Ishikawa (cell line): ENCODE results near the gene ANKRD6.

Experiments used
- CEBPB ChIP-seq: IDR thresholded peaks from 2 replicates; pipeline ENCODE4 v1.6.1; 2012
- CREB1 ChIP-seq: IDR thresholded peaks from 2 replicates; pipeline ENCODE4 v1.6.1; 2012; ENCODE audit warnings: low read depth
- EGR1 ChIP-seq: IDR thresholded peaks from 2 replicates; pipeline ENCODE4 v1.6.1; 2012
- EP300 ChIP-seq: IDR thresholded peaks from 2 replicates; pipeline ENCODE4 v1.6.1; 2012; ENCODE audit warnings: borderline replicate concordance
- FOXM1 ChIP-seq: IDR thresholded peaks from 2 replicates; pipeline ENCODE4 v1.6.1; 2012; ENCODE audit warnings: low read depth, borderline replicate concordance
- NFIC ChIP-seq: IDR thresholded peaks from 2 replicates; pipeline ENCODE4 v1.6.1; 2012
- RAD21 ChIP-seq: IDR thresholded peaks from 2 replicates; pipeline ENCODE4 v1.6.1; 2012; ENCODE audit warnings: low read depth
- REST ChIP-seq: IDR thresholded peaks from 2 replicates; pipeline ENCODE4 v1.6.1; 2012; ENCODE audit warnings: low read depth, mild to moderate bottlenecking
- TAF1 ChIP-seq: IDR thresholded peaks from 2 replicates; pipeline ENCODE4 v1.6.1; 2012; ENCODE audit warnings: low read depth, mild to moderate bottlenecking
- TCF12 ChIP-seq: IDR thresholded peaks from 2 replicates; pipeline ENCODE4 v1.6.1; 2012; ENCODE audit warnings: low read depth
- TEAD4 ChIP-seq: IDR thresholded peaks from 2 replicates; pipeline ENCODE4 v1.6.1; 2012
- YY1 ChIP-seq: IDR thresholded peaks from 2 replicates; pipeline ENCODE4 v1.6.1; 2012; ENCODE audit warnings: low read depth
- ZBTB7A ChIP-seq: IDR thresholded peaks from 2 replicates; pipeline ENCODE4 v1.6.1; 2012; ENCODE audit warnings: low read depth
- TF ChIP-seq, protein P1 (sequence below): IDR thresholded peaks from 2 replicates; pipeline ENCODE4 v1.6.1; 2012
- TF ChIP-seq, protein P2 (sequence below): IDR thresholded peaks from 2 replicates; pipeline ENCODE4 v1.6.1; 2012

Gene ANKRD6

GRCh38 chr6:89434150-89434499 lies 1.2 kb downstream of the ANKRD6 start:
- no peak for TF ChIP-seq RAD21
- TF ChIP-seq TAF1, result no peak
- no peak for TF ChIP-seq YY1
- TF ChIP-seq TCF12, result no peak
- no peak for TF ChIP-seq EP300
- no peak for TF ChIP-seq ZBTB7A
- TF ChIP-seq FOXM1, result no peak
- no peak for TF ChIP-seq REST
- no peak for TF ChIP-seq EGR1
- TF ChIP-seq NFIC, result no peak
- TF ChIP-seq, protein P1, sequence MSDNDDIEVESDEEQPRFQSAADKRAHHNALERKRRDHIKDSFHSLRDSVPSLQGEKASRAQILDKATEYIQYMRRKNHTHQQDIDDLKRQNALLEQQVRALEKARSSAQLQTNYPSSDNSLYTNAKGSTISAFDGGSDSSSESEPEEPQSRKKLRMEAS, result no peak

DNA sequence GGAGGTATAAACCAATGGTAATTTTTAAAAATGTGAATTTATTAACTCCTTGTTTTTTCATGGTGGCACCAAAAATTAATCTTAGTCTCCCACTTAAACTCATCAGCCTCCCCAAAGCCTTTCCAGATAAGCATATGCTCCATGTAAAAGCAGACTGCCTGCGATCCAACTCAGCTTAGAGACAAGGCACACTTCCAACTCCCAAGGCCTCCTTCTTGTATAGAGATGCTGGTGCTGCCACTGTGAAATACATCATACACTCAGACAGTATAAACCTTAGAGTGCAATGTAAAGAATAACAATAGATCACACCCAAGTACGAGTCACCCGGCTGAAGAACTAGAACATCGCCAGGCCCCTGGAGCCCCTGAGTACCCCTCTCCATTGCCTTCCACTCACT lies 2.0 kb downstream of the ANKRD6 start:
- no peak for TF ChIP-seq EP300
- TF ChIP-seq, protein P2, sequence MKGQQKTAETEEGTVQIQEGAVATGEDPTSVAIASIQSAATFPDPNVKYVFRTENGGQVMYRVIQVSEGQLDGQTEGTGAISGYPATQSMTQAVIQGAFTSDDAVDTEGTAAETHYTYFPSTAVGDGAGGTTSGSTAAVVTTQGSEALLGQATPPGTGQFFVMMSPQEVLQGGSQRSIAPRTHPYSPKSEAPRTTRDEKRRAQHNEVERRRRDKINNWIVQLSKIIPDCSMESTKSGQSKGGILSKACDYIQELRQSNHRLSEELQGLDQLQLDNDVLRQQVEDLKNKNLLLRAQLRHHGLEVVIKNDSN, result no peak
- TF ChIP-seq TAF1, result no peak
- no peak for TF ChIP-seq NFIC
- no peak for TF ChIP-seq RAD21
- no peak for TF ChIP-seq YY1
- no peak for TF ChIP-seq CEBPB
- TF ChIP-seq FOXM1, result no peak
- no peak for TF ChIP-seq ZBTB7A
- TF ChIP-seq EGR1, result no peak
- no peak for TF ChIP-seq CREB1
- no peak for TF ChIP-seq REST
- TF ChIP-seq TEAD4, result no peak
- TF ChIP-seq TCF12, result no peak
- TF ChIP-seq, protein P1, result no peak

GRCh38 chr6:89436226-89436625 lies 3.3 kb downstream of the ANKRD6 start:
- TF ChIP-seq CREB1 (no peak), RAD21 (no peak)

GRCh38 chr6:89438248-89438647 lies 5.3 kb downstream of the ANKRD6 start:
- TF ChIP-seq TCF12, result no peak
- no peak for TF ChIP-seq NFIC
- no peak for TF ChIP-seq TAF1
- TF ChIP-seq, protein P2, result peak; percentile 68

GRCh38 chr6:89439014-89439413 lies 6.1 kb downstream of the ANKRD6 start:
- TF ChIP-seq NFIC (no peak), TEAD4 (no peak), TAF1 (no peak), ZBTB7A (no peak), REST (no peak), EGR1 (no peak), FOXM1 (no peak), TCF12 (no peak), YY1 (no peak), CREB1 (no peak), EP300 (no peak), RAD21 (no peak), CEBPB (no peak)
- TF ChIP-seq, protein P2, result no peak
- TF ChIP-seq, protein P1, result no peak
